Umbilical cord (tissue), 2 donors: ENCODE results near the gene GFM1. TPM values are rescaled to one million over a fixed set of nuclear protein-coding genes. Genes with fewer than 3 reads are reported as not detected.

ENCODE experiments used
- DNase-seq: peaks from one replicate; pipeline ENCODE4 v3.0.0-alpha.2; 2015; ENCODE audit warnings: low spot score
- total RNA-seq: library from RNA; depleted of rRNA; stranded (reverse); fragments of >200 nt; gene quantifications from one replicate; pipeline ENCODE4 v1.2.3, GENCODE V29; 2014; ENCODE audit warnings: low replicate concordance; ENCODE audit not compliant: insufficient read depth

Gene GFM1
- 38.0 TPM for total RNA-seq

GRCh38 chr3:158644345-158644908 lies at the start of gene GFM1:
GFM1 (plus strand) TSS chr3:158644527; CDS start chr3:158644635, 108 bp downstream.
- peak; percentile 98 for DNase-seq

- no peak for DNase-seq
Observed at GRCh38 chr3:158600787-158601186, 43.5 kb upstream of the GFM1 start.

GRCh38 chr3:158602227-158602626 lies 42.1 kb upstream of the GFM1 start:
- no peak for DNase-seq

- DNase-seq = no peak
Observed at GRCh38 chr3:158617982-158618875, 26.1 kb upstream of the GFM1 start.

GRCh38 chr3:158625881-158626280 lies 18.4 kb upstream of the GFM1 start:
- DNase-seq = no peak

- DNase-seq = no peak
Observed at GRCh38 chr3:158631981-158632380, 12.3 kb upstream of the GFM1 start.

GRCh38 chr3:158640646-158641045 lies 3.7 kb upstream of the GFM1 start:
- DNase-seq = no peak

GRCh38 chr3:158642005-158642404 lies 2.3 kb upstream of the GFM1 start:
- no peak for DNase-seq

GRCh38 chr3:158642474-158643210 lies 1.7 kb upstream of the GFM1 start:
- DNase-seq = no peak

- DNase-seq = no peak
Observed at GRCh38 chr3:158649791-158650190, 5.5 kb downstream of the GFM1 start.

- DNase-seq = no peak
Observed at GRCh38 chr3:158651192-158651591, 6.9 kb downstream of the GFM1 start.

DNA sequence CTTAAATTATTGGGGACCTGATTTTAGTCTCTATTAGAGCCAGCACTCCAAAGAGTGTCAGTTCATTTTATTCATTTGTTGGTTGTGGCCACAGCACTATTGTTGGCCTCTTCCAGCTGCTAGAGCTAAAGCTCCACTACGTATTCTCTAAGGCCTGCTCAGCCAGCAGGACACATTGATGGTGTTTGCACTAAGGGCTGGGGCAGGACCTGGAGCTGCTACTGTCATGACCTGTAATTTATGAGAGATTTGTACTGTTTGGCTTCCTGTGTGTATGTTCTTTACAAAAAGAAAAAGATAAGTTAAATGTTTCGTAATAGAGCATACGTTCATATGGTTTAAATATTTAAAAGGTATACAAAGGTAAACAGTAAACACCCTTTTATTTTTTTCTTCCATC lies 8.1 kb downstream of the GFM1 start:
- no peak for DNase-seq

DNA sequence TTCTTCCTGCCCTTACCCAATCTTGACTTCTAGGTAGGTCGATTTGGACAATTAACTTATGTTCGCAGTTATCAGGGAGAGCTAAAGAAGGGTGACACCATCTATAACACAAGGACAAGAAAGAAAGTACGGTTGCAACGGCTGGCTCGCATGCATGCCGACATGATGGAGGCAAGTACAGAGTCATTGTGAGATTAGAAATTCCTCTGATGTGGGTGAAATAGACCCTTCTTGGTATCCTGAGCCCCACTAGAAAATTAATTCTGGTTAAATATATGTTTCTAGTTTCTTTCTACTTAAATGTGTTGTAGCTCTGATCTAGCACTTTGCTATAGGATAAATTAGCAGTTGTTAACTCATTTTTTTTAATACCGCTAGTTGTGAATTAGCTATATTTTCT lies 14.6 kb downstream of the GFM1 start:
- DNase-seq = no peak

- peak; percentile 43 for DNase-seq
Observed at GRCh38 chr3:158659454-158660237, 15.3 kb downstream of the GFM1 start.

DNA sequence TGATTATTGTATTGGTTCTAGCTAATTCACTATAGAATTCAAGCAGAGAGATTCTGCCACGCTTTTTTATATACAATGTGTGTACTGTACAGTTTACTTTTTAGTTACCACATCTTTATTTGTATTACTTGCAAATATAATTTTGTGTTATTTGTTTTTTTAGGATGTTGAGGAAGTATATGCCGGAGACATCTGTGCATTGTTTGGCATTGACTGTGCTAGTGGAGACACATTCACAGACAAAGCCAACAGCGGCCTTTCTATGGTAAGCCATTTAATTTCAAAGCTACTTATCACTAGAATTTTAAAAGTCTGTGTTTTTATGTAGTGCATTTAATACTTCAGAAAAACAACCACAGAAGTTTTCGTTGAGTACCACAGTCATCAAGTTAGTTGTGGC lies 16.4 kb downstream of the GFM1 start:
- no peak for DNase-seq

GRCh38 chr3:158663246-158663645 lies 18.9 kb downstream of the GFM1 start:
- DNase-seq = no peak

GRCh38 chr3:158663832-158664231 lies 19.5 kb downstream of the GFM1 start:
- DNase-seq = no peak

DNA sequence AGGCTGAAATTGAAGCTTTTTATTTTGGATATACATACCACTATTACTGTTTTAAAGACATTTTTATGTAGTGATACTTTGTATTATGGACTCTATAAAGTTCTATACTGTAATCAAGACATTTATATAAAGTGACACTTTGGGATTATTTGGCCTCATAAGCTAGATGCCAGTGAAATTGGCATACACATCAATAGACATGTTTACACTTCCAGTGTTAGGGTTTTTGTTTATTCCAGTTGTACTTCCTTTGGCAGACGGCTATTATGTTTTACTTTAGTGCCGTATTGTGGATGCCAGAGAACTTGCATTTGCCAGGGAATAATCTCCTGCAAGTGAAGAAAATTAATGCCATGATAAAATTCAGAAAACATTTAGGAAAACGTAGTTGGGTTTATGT lies 22.1 kb downstream of the GFM1 start:
- DNase-seq = no peak

DNA sequence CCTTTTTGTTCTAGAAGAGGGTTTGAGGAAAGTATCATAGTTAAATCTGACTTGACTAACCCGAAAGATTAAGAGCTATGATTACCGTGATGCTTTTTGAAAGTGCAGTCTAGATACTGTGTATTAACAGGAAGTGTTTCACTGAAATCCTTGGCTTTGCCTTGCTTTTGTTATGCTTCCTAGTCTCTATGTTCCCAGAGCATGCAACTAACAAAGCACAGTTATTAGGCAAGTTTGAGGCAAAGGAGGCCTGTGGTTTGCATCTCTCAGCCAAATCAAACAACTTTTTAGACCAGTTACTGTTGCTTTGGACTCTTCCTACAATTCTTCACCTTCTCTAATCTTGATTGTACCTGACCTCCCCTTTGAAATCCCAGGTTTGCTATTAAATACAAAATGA lies 24.2 kb downstream of the GFM1 start:
- DNase-seq = no peak

DNA sequence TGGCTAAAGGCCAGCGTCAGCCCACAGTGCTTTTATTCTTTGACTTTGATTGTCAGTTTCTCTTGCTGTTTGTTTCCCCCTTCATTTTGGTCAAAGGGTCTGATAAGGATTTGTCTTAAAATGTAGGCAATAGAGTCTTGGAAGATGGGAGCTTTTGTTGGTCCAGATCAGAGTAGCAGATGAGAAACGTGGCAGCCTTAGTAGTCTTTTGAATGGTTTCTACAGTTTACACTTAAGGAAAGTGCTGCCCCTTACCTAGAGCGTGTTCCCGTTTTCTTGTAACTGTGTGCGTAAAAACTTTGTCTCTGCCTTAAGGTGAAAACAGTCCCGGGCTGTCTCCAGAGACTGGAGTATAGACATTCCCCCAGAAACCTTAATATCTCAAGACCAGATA lies 27.5 kb downstream of the GFM1 start:
- peak; percentile 1 for DNase-seq
